GM21423 (cell line): ENCODE data around the gene ETFDH.
"Not testable (repeated sequence)": the region's sequence is repeated elsewhere in the genome, so short reads cannot be mapped to it uniquely, and the experiment has no call there.

Experiments used
- ATAC-seq: cut with Tn5 transposase; IDR thresholded peaks from one replicate; pipeline ENCODE4 v1.9.1; 2021; ENCODE audit warnings: mild to moderate bottlenecking, moderate library complexity; ENCODE audit not compliant: unreplicated experiment

The ETFDH gene

DNA sequence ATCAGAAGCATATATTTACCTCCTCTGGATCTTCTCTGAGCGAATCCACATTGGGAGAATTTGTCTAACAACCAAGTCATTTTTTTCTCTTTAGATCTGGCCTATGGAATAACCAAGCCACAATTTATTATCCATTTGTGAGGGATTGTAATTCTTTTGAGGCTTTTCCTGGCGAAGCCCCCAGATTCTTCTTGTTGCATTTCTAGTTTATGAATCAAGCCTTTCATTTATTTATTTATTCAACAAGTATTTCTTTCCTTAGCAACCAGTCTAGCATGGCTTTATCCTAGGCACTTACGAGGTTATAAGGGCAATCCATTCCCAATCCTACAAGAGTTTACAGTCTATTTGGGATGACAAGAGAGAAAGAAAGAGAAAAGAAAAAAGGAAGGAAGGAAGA, 78.3 kb downstream of the ETFDH start:
- ATAC-seq: no peak

DNA sequence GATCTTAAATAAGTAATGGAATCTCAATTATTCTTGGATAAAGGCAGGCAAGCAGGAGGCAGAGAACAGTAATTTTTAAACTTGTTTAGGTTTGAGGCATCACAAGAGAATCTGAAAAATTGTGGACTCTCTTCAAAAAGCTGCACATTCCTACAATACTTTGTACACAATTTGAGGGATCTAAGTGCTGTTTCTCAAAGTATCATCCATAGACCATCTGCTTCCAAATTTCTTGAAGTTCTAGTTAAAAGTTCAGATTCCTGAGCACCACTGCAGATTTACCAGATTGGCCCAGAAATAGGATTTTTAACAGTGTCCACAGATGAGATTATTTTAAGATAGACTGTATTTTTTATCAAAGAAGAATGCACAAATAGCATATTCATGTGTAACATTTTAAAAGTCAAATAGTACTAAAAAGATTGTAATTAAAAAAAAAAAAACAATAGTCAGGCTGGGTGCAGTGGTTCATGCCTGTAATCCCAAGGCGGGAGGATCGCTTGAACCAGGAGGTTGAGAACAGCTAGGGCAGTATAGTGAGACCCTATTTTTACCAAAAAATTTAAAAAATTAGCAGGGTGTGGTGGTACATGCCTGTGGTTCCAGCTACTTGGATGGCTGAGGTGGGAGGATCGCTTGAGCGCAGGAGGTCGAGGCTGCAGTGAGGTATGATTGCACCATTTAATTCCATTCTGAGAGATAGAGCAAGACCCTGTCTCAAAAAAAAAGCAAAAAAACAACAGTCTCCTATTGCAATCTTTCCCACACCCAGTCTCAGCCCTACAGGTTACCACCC, 82.5 kb downstream of the ETFDH start:
- ATAC-seq: no peak

DNA sequence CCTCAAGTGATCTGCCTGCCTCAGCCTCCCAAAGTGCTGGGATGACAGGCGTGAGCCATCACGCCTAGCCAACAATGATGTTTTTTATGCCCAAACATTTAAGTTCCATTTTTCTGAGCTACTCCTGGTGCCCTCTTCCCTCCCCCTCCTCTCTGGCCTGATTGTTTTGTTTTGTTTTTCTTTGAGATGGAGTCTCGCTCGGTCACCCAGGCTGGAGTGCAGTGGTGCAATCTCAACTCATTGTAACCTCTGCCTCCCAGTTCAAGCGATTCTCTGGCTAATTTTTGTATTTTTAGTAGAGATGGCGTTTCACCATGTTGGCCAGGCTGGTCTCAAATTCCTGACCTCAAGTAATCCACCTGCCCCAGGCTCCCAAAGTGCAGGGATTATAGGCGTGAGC, 83.7 kb downstream of the ETFDH start:
- not testable (repeated sequence) for ATAC-seq

- ATAC-seq: no peak
Observed at GRCh38 chr4:158756588-158756987, 84.5 kb downstream of the ETFDH start.

DNA sequence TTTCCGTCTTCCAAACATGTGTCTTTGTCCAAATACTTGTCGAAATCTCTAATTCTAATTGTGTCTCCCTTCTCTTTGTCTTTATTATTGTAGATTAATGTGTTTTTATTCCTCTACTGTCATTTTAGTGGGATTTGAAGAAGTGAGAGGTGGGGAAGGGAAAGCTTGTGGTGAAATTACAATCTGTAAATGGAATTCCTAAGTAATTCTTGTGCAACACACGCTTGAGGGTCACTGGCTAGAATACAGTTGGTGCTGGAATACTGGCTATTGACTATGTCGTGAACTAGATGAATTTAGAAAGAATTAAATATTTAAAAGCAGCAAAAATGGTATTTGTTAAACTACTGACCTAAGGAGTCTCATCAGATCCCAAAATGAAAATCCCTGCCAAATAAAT, 86.0 kb downstream of the ETFDH start:
- no peak for ATAC-seq

- ATAC-seq: no peak
Observed at GRCh38 chr4:158758703-158759102, 86.6 kb downstream of the ETFDH start.
